Psoas muscle (tissue), 8 donors: ENCODE measurements around the gene CAVIN2. TPM values are rescaled to one million over a fixed set of nuclear protein-coding genes. Genes with fewer than 3 reads are reported as not detected.
"Not testable (repeated sequence)": the region's sequence is repeated elsewhere in the genome, so short reads cannot be mapped to it uniquely, and the experiment has no call there.

Source experiments
- ATAC-seq, 4 donors: fragments of 200-7000 bp; cut with Tn5 transposase; one replicate each; pipeline ENCODE4 v1.9.1; 2020; ENCODE audit warnings: moderate library complexity in 3 of 4, mild to moderate bottlenecking in 2 of 4
- DNase-seq, 2 donors: peaks; one replicate each; pipeline ENCODE4 v3.0.0-alpha.2; 2020
- H3K27ac ChIP-seq: fragments of 200-600 bp; one replicate; pipeline ENCODE4 v1.8.0; 2022
- H3K27me3 ChIP-seq, 3 donors: fragments of 200-600 bp in 1 of 3; one replicate each; pipeline versions ENCODE4 v1.6.1 to v1.8.0; 2013 to 2022; ENCODE audit warnings: low read length in 2 of 3, mild to moderate bottlenecking in 2 of 3, moderate library complexity in 1 of 3; ENCODE audit not compliant: insufficient read depth in 3 of 3
- H3K36me3 ChIP-seq, 2 donors: fragments of 200-600 bp in 1 of 2; one replicate each; pipeline versions ENCODE4 v1.6.1 to v1.8.0; 2013 to 2022; ENCODE audit warnings: low read depth in 1 of 2, mild to moderate bottlenecking in 1 of 2, moderate library complexity in 1 of 2; ENCODE audit not compliant: insufficient read depth in 1 of 2
- H3K4me1 ChIP-seq: fragments of 200-600 bp; one replicate; pipeline ENCODE4 v1.8.0; 2022
- H3K4me3 ChIP-seq: fragments of 200-600 bp; one replicate; pipeline ENCODE4 v1.8.0; 2022; ENCODE audit warnings: mild to moderate bottlenecking
- H3K9me3 ChIP-seq: fragments of 200-600 bp; one replicate; pipeline ENCODE4 v1.8.0; 2022
- CTCF ChIP-seq: fragments of 200-600 bp; IDR thresholded peaks from one replicate; pipeline ENCODE4 v1.8.0; 2022; ENCODE audit warnings: antibody characterized with exemption
- WGBS, 3 donors: extraction: QIAGEN DNeasy Blood & Tissue Kit; methylation state at CpG; one replicate each; pipeline versions ENCODE4 v1.1.6 to v1.1.7; 2013; 5-methylcytosine and 5-hydroxymethylcytosine counted together
- intact Hi-C, 2 donors: fragments of 100-400 bp; cut with DNase I; formaldehyde crosslinking; loops; one replicate each; pipeline versions ENCODE4 v1.11.0 to v1.14.2; 2022
- polyA plus RNA-seq, 3 donors: library from polyadenylated mRNA; stranded (reverse); fragments of 200-250 nt; gene quantifications; one replicate each; pipeline ENCODE4 v1.2.3, GENCODE V29; 2013
- total RNA-seq, 4 donors: library from RNA; stranded (reverse); fragmentation: NEBNext Ultra II Directional in 2 of 4; extraction: Animal tissue kit (Norgen Biotek cat#: 25700) in 2 of 4; gene quantifications; one replicate each; pipeline versions ENCODE4 v1.2.1 to v1.2.4, GENCODE V29; 2021 to 2023
- donor health status: healthy with polysubstance abuse.
- donor health status: DM: no; HTN: no; CAD: no; lungs with moderate emphysema.
- donor health status: Bipolar disorder and iron deficiency.
- donor health status: healthy.
- donor health status: DM: yes; HTN: yes; CAD: no.
- donor health status: DM: no; HTN: no; CAD: no.
- donor health status: DM: no; HTN: no; CAD: no.
- donor health status: DM: yes; HTN: yes; CAD: no.

Gene CAVIN2
- total and polyA plus RNA-seq, 7 donors: 15.9 to 38.7 (median 25.5) TPM

- H3K4me3 ChIP-seq: no peak overlapping the region
- ATAC-seq (no peak), DNase-seq (no peak)
- no peak overlapping the region for H3K27ac ChIP-seq
- H3K9me3 ChIP-seq: no peaks in the 10 kb centered on the region
- 44 to 68% (median 67%) methylated on average over 3 of the region's 3 CpGs for WGBS, 3 donors
- intact Hi-C loops: no loop called here
- no peak for TF ChIP-seq CTCF
- H3K36me3 ChIP-seq: no peaks in the 10 kb centered on the region
- H3K4me1 ChIP-seq: no peaks in the 10 kb centered on the region
- peaks cover 0 to 4% (median 0%) of the 10 kb centered on the region in 3 donors for H3K27me3 ChIP-seq
These were observed 54.8 kb downstream of the CAVIN2 start for GRCh38 chr2:191791953-191792560.

- Histone ChIP-seq H3K36me3 (no peaks in the 10 kb centered on the region), H3K27ac (no peak overlapping the region), H3K9me3 (no peaks in the 10 kb centered on the region), H3K4me1 (no peaks in the 10 kb centered on the region), H3K27me3 (peaks cover 0 to 4% (median 0%) of the 10 kb centered on the region in 3 donors), H3K4me3 (no peak overlapping the region)
- intact Hi-C loops: no loop called here
- TF ChIP-seq CTCF: no peak
- no peak for DNase-seq
- whole genome bisulfite sequencing, 3 donors: 47 to 85% (median 83%) methylated on average over 1 of the region's 1 CpG
- no peak for ATAC-seq
These were observed 56.2 kb downstream of the CAVIN2 start for GRCh38 chr2:191790737-191791136.

GRCh38 chr2:191789796-191790195 lies 57.1 kb downstream of the CAVIN2 start:
- peaks cover 0 to 4% (median 0%) of the 10 kb centered on the region in 3 donors for H3K27me3 ChIP-seq
- intact Hi-C loops: no loop called here
- no peaks in the 10 kb centered on the region for H3K36me3 ChIP-seq
- no peaks in the 10 kb centered on the region for H3K4me1 ChIP-seq
- H3K4me3 ChIP-seq: no peak overlapping the region
- no peak for ATAC-seq
- 79 to 83% (median 81%) methylated on average over 4 of the region's 4 CpGs for WGBS, 3 donors
- H3K27ac ChIP-seq: no peak overlapping the region
- no peaks in the 10 kb centered on the region for H3K9me3 ChIP-seq
- TF ChIP-seq CTCF: no peak
- DNase-seq: no peak

GRCh38 chr2:191786694-191787093 lies 60.2 kb downstream of the CAVIN2 start:
- WGBS, 3 donors: 63 to 71% (median 65%) methylated on average over 1 of the region's 1 CpG

GRCh38 chr2:191785651-191786050 lies 61.2 kb downstream of the CAVIN2 start:
- ATAC-seq, DNase-seq, H3K36me3 ChIP-seq, H3K27me3 ChIP-seq, intact Hi-C loops, H3K9me3 ChIP-seq, H3K4me1 ChIP-seq, H3K4me3 ChIP-seq, H3K27ac ChIP-seq: not testable (repeated sequence)
- 95 to 99% (median 95%) methylated on average over 3 of the region's 3 CpGs for WGBS, 3 donors

More at GRCh38 chr2:191786694-191787093, 60.2 kb downstream of the CAVIN2 start:
- no peaks in the 10 kb centered on the region for H3K36me3 ChIP-seq
- no peak overlapping the region for H3K4me3 ChIP-seq
- intact Hi-C loops: no loop called here
- no peaks in the 10 kb centered on the region for H3K9me3 ChIP-seq
- no peak for TF ChIP-seq CTCF
- ATAC-seq: no peak
- H3K4me1 ChIP-seq: no peaks in the 10 kb centered on the region
- DNase-seq: no peak
- no peak overlapping the region for H3K27ac ChIP-seq
- H3K27me3 ChIP-seq: peaks cover 0 to 4% (median 0%) of the 10 kb centered on the region in 3 donors

Other genes with a start within 250 kb of the CAVIN2 start
- gene NABP1, start 169.0 kb downstream of the CAVIN2 start, total RNA-seq: 10 to 100 TPM in 2 of 4 donors, 1 to 10 TPM in 2; 7.2 to 41.6 (median 10.5) TPM
- gene NABP1, start 169.0 kb downstream of the CAVIN2 start, polyA plus RNA-seq: 10 to 100 TPM in 1 of 3 donors, 1 to 10 TPM in 2; 4.0 to 36.0 (median 5.3) TPM